HG03196 (cell line): ENCODE measurements around the gene PDHX.
"Not testable (repeated sequence)": the region's sequence is repeated elsewhere in the genome, so short reads cannot be mapped to it uniquely, and the experiment has no call there.

Source experiments
- ATAC-seq: cut with Tn5 transposase; IDR thresholded peaks from one replicate; pipeline ENCODE4 v1.9.1; 2021; ENCODE audit not compliant: unreplicated experiment

Gene PDHX

GRCh38 chr11:34916015-34916842, at the start of gene PDHX, which contains the start of gene APIP:
Gene PDHX (plus strand): TSS chr11:34916618. CDS start chr11:34916656, 38 bp downstream.
Gene APIP (minus strand): TSS chr11:34916379. CDS start chr11:34916284, 95 bp downstream.
- ATAC-seq: peak; percentile 95

GRCh38 chr11:34869425-34869824, 47.0 kb upstream of the PDHX start:
- no peak for ATAC-seq

- no peak for ATAC-seq
These were observed 45.7 kb upstream of the PDHX start for GRCh38 chr11:34870548-34871196.

- no peak for ATAC-seq
These were observed 42.2 kb upstream of the PDHX start for GRCh38 chr11:34874202-34874601.

- no peak for ATAC-seq
These were observed 38.9 kb upstream of the PDHX start for GRCh38 chr11:34877375-34877975.

GRCh38 chr11:34881900-34882299, 34.5 kb upstream of the PDHX start:
- ATAC-seq: no peak

- ATAC-seq: no peak
These were observed 29.8 kb upstream of the PDHX start for GRCh38 chr11:34886609-34887008.

GRCh38 chr11:34887260-34887659, 29.2 kb upstream of the PDHX start:
- no peak for ATAC-seq

- no peak for ATAC-seq
These were observed 26.3 kb upstream of the PDHX start for GRCh38 chr11:34890089-34890488.

- no peak for ATAC-seq
These were observed 25.6 kb upstream of the PDHX start for GRCh38 chr11:34890812-34891211.

GRCh38 chr11:34891611-34892010, 24.8 kb upstream of the PDHX start:
- ATAC-seq: no peak

- ATAC-seq: no peak
These were observed 23.0 kb upstream of the PDHX start for GRCh38 chr11:34893416-34893815.

GRCh38 chr11:34896191-34896590, 20.2 kb upstream of the PDHX start:
- not testable (repeated sequence) for ATAC-seq

GRCh38 chr11:34897171-34897870, 19.1 kb upstream of the PDHX start:
- no peak for ATAC-seq

GRCh38 chr11:34898474-34898873, 17.9 kb upstream of the PDHX start:
- no peak for ATAC-seq

- no peak for ATAC-seq
These were observed 16.8 kb upstream of the PDHX start for GRCh38 chr11:34899633-34900016.

- no peak for ATAC-seq
These were observed 11.9 kb upstream of the PDHX start for GRCh38 chr11:34904421-34904955.

GRCh38 chr11:34905666-34906065, 10.8 kb upstream of the PDHX start:
- no peak for ATAC-seq

GRCh38 chr11:34907934-34908593, 8.4 kb upstream of the PDHX start:
- peak; percentile 43 for ATAC-seq

GRCh38 chr11:34909415-34909814, 7.0 kb upstream of the PDHX start:
- no peak for ATAC-seq
